AG20443 (cell line): ENCODE data around the gene GPX3.

Experiments
- DNase-seq: peaks from one replicate; pipeline ENCODE4 v3.0.0; 2012; ENCODE audit warnings: low spot score, mixed read lengths

GPX3 gene

GRCh38 chr5:151033217-151033934, 13.0 kb downstream of the GPX3 start:
- no peak for DNase-seq

GRCh38 chr5:151034422-151035379, 14.3 kb downstream of the GPX3 start:
- no peak for DNase-seq

- DNase-seq: no peak
Measured at GRCh38 chr5:151036556-151036955, 16.2 kb downstream of the GPX3 start.

- DNase-seq: peak; percentile 88
Measured at GRCh38 chr5:151037561-151038411, 17.4 kb downstream of the GPX3 start.

GRCh38 chr5:151038412-151038745, 18.0 kb downstream of the GPX3 start:
- no peak for DNase-seq

- DNase-seq: peak; percentile 45
Measured at GRCh38 chr5:151038801-151039238, 18.4 kb downstream of the GPX3 start.

GRCh38 chr5:151039665-151040064, 19.3 kb downstream of the GPX3 start:
- no peak for DNase-seq

GRCh38 chr5:151040211-151040747, 19.9 kb downstream of the GPX3 start:
- peak; percentile 43 for DNase-seq

GRCh38 chr5:151041577-151042268, 21.3 kb downstream of the GPX3 start:
- no peak for DNase-seq

- no peak for DNase-seq
Measured at GRCh38 chr5:151042453-151043093, 22.2 kb downstream of the GPX3 start.

- peak; percentile 65 for DNase-seq
Measured at GRCh38 chr5:151047814-151048425, 27.5 kb downstream of the GPX3 start.

GRCh38 chr5:151048526-151048925, 28.1 kb downstream of the GPX3 start:
- DNase-seq: peak; percentile 37

- DNase-seq: peak; percentile 87
Measured at GRCh38 chr5:151051066-151051930, 30.9 kb downstream of the GPX3 start.

GRCh38 chr5:151051931-151052608, 31.7 kb downstream of the GPX3 start:
- DNase-seq: no peak

GRCh38 chr5:151052836-151053235, 32.4 kb downstream of the GPX3 start:
- DNase-seq: no peak

GRCh38 chr5:151053796-151054462, 33.5 kb downstream of the GPX3 start:
- no peak for DNase-seq

GRCh38 chr5:151054709-151055108, 34.3 kb downstream of the GPX3 start:
- no peak for DNase-seq

GRCh38 chr5:151055336-151055735, 34.9 kb downstream of the GPX3 start:
- DNase-seq: no peak
